Glomerular endothelial cell (primary cell): Measurements from ENCODE around the gene TRPT1. TPM values are rescaled to one million over a fixed set of nuclear protein-coding genes. Genes with fewer than 3 reads are reported as not detected.

Experiments
- DNase-seq: peaks from one replicate; pipeline ENCODE4 v3.0.0-alpha.2; 2011; ENCODE audit warnings: low read depth, low spot score; ENCODE audit errors: extremely low read depth
- total RNA-seq: library from RNA; depleted of rRNA; stranded (reverse); fragments of >200 nt; gene quantifications from 2 replicates; pipeline ENCODE4 v1.2.3, GENCODE V29; 2015

TRPT1 gene
- total RNA-seq, 1 donor from 2014 or later, result 47.4 TPM

DNA sequence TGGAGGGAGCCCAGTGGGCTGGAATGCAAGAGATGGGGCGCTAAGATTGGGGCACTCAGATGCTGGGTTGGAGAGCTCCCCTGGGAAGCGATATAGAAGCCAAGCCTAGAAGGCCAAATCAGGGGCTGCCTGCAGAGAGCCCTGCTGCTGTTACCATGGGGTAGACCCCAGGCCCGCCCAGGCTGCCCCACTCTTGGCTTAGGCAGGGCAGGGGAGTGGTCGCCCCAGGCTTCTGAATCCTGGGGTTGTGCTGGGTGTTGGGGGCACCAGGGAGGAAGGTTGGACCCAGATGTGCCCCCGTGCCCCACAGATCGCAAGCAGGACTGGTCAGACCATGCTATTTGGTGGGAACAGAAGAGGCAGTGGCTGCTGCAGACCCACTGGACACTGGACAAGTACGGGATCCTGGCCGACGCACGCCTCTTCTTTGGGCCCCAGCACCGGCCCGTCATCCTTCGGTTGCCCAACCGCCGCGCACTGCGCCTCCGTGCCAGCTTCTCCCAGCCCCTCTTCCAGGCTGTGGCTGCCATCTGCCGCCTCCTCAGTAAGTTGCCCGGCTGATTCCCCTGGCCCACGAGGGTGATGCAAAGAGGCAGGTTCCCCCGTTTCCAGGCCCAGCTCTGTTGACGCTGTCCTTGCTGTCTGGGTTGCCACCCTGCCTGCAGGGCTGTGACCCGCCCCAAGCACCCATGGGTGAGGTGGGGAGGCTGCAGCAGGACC lies 15.5 kb downstream of the TRPT1 start:
- DNase-seq, result no peak

DNA sequence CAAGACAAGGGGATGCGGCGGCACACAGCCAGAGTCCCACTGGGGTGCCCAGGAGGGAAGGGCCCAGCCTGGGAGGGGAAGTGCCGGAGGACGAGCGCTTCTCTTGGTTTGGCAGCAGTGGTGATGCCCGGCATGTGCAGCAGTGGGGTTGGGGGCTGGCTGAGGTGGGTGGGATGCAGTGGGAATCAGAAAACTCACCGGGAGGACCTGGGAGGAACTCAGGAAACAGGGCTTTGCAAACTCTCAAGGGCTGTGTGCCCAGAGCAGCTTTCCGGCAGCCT lies 16.5 kb downstream of the TRPT1 start:
- DNase-seq, result no peak

DNA sequence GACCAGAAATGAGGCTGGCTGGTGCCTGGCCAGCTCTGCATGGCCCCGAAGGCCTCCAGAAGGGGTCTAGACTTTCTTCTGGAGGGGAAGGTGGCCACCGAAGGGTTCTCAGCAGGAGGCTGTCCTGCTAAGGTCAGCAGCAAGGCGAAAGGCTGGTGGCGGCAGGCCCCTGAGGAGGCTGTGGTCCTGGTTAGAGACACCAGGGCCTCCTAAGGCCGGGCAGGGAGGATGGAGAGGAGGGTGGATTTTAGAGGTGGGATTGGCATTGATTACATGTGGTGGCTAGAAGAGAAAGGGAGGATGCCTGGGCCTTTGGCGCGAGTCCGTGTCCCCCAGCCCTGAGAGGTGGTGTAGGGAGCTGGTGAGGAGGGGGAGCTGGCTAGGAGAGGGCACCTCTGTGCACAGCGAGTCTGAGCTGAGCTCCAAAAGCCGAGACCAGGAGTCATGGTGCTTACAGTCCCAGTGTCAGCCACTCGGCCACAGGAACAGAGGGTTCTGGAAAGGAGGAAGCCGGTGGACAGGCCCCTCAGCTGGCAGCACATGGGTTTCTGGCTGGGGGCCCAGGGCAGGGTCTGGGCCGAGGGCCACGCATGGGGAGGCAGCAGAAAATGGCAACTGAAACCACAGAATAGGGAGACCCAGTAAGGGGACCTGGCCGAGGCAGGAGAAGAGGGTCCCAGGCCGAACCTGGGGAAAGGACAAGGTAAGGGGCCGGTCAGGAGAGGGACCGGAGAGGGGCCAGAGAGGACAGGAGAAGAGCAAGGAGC lies 17.0 kb downstream of the TRPT1 start:
- no peak for DNase-seq

DNA sequence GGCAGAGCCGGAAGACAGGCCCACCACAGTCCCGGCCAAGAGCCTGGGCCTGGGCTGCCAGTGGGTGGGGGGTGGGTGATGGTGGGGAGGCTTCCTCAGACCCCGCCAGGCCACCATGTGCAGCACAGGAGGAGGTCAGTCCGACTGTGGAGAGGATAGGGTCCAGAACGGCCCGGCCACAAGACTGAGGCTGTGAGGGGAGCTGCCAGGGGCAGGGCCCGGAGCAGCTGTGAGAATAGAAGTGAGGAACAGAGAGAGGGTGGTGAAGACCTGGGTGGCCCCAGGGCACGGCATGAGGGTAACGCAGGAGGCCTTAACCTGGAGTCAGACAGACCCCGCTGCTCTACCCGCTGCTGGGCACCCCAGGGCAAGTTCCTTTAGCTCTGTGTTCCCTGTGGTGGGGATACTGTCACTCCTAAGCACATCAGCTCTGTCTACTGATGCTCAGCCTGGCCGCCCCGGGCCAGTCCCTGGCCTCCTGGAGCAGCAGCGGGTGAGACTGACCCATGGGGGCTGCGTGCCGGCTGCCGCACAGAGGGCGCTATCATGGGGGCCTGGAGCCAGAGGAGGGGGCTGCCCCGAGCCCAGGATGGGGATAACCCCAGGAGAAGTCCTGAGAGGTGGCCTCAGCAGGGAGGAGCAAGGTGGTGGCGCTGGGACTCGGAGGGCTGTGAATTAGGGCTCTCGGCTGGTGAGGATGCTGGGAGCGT lies 17.7 kb downstream of the TRPT1 start:
- DNase-seq, result no peak

DNA sequence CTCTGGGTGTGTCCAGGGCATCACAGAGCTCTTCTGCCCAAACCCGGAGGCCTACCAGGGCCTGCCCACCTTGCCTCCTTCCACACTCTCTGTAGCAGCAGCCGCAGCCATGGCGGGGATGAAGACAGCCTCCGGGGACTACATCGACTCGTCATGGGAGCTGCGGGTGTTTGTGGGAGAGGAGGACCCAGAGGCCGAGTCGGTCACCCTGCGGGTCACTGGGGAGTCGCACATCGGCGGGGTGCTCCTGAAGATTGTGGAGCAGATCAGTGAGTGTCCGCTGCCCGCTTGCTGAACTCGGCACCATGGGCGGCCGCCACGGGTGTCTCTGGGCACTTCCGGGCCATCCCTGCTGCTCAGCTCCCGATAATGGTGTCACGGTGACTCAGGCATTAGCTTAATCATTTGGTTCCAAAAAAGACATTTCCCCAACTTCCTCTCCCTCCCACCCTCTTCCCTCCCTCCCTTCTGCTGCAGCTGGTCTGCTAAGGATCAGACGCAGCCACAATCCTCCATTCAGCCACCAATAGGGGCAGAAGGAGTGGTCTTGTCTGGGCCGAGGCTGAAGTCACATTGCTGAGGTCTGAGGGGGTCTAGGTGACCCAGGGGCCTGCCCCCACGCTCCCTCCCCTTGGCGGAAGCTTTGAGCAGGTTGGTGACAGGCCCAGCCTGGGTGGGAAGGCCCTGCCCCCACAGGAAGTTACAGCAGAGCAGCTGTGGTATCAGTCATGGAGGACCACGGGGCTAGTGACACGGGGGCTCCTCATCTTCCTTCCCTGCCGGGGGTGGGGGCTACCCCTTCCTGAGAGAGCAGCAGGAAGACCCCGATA lies 18.5 kb downstream of the TRPT1 start:
- DNase-seq, result no peak

DNA sequence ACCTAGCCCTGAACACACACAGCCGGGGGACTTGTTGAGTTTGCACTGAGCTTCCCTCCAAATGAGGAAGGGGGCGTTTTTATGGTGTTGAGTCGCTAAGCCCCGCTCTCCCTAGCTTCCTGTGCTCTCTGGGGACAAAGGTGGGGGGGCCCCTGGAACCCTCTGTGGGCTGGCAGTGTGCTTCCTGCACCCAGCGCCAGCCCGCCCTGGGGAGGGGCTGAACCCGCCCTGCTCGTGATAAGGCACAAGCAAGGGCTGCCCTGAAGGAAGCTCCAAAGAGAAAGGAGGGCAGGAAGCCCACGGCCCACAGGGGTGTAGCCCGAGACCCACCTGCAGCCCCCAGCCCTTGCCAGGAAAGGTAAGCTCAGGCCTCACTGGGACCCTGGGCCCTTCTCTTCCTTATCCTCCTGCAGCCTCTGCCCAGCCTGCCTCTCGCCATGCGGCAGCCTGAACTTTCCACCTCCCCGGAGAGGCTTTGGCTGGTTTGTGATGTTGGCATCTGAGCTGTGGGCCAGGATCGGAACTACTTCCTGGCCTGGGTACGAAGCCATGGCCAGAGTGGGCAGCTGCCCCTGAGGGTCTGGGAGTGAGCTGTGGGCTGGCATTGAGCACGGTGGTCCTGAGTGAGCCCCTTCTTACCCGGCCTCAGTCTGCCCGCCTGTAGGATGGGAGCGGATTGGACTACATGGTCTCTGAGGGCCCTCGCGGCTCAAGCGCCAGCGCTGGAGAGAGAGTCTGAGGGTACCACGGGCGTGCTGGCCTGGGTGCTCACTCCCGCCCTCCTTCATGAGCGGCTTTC lies 19.3 kb downstream of the TRPT1 start, which contains the start of gene FERMT3:
Gene FERMT3, plus strand, starts transcription at position 265 of the 799 bp plus-strand sequence. CDS start 644 bp downstream, outside the sequence.
- no peak for DNase-seq

DNA sequence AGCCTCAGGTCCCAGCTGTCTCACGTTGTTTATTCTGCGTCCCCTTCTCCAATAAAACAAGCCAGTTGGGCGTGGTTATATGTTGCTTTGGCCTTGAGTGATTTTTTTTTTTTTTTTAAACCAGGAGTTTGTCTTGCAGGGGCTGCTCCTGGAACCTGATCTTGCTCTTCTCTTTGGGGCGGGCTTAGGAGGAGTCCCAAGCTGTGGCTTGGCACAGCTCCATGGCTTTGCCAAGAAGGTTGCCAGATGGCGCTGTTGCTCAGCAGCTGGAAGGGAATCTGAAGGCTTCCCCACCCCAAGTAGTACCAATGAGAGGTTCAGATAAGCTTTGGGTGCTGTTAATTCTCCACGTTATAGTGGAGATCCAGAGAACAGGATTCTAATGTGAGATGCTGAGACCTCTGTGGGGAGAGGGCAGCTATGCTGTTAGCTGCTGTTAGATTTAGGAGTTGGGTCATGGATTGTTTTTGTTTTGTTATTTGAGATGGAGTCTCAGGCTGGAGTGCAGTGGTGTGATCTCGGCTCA lies 21.5 kb downstream of the TRPT1 start:
- DNase-seq, result peak; percentile 70

DNA sequence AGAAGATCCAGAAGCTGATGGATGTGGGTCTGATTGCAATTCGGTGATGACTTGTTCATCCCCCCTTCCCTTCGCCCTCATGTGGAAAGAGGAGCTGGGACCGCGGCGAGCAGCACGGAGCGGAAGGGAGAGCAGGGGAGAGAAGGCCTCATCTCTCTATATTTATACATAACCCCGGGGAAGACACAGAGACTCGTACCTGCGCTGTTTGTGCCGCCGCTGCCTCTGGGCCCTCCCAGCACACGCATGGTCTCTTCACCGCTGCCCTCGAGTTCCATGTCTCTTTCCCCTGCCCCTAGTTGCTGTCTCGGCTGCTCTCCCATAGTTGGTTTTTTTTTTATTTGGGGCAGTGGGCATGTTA lies 21.9 kb downstream of the TRPT1 start:
- no peak for DNase-seq

DNA sequence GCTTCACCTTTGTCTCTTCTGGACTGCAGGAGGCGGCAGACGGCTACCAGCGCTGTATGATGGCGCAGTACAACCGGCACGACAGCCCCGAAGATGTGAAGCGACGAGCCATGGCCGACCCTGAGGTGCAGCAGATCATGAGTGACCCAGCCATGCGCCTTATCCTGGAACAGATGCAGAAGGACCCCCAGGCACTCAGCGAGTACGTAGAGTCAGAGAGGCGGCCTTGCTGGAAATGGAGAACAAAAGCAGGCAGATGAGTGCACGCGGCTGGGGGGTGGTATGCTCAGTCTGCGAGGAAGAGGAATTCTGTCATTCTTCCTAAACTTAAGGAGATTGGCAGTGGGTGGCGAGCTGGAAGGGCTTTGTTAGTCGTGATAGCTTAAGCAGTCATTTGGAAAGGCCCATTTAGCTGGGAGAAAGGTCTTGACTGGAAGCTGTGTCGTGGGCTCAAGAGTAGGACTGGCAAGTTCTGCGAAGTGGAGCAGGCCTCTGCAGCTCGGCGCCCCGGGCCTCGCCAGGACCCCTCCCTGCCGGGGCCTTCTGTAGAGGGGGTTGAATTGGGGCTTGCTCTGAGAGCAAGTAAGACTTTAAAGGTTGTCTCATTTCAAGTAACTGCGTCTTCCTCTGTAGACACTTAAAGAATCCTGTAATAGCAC lies 22.4 kb downstream of the TRPT1 start:
- no peak for DNase-seq

DNA sequence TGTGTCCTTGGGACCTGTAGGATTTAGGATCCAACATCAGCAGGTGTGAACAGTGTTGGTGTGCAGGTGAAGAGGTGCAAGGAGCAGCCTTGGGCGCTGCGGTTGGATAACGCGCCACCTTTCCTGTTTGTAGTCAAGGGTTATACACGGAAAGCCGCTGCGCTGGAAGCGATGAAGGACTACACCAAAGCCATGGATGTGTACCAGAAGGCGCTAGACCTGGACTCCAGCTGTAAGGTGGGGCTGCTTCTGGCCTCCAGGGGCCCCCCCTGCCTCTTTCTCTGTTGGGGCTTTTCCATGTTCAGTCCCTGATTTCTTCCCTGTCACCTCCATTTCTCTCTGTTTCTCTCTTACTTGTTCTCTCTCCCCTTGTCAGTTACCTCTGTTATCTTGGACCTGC lies 23.0 kb downstream of the TRPT1 start:
- DNase-seq, result no peak

DNA sequence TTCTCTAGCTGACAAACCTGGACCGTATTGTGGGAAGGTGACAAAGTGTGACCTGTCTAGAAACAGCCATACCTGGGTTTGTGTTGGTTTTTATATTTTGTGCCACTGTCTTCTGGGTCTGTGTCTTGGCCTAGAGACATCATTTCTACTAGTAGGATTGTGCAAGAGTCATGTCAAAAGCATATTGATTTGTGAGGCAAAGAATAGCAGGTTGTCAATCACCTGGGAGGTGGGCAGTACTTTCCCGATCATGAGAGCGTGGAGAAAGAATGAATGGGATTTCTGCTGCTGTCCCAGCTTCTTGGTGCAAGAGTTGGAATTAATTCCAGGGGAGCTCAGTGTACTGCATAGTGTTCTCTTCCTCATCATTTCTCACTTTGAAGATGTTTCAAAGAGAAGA lies 24.4 kb downstream of the TRPT1 start:
- DNase-seq, result no peak

DNA sequence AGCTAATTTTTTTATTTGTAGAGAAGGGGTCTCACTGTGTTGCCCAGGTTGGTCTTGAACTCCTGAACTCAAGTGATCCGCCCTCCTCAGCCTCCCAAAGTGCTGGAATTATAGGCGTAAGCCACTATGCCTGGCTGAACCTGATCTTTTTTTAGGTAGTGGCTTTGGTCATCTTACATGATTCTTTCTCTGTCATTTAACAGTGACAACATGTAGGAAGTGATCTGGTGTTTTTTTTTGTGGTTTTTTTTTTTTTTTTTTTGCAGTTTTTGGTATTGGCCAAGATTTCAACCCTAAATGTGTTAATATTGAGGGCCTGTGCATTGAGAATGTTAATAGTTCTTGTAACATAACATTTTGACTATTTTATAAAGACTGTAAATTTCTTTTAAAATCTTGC lies 27.5 kb downstream of the TRPT1 start:
- DNase-seq, result no peak

DNA sequence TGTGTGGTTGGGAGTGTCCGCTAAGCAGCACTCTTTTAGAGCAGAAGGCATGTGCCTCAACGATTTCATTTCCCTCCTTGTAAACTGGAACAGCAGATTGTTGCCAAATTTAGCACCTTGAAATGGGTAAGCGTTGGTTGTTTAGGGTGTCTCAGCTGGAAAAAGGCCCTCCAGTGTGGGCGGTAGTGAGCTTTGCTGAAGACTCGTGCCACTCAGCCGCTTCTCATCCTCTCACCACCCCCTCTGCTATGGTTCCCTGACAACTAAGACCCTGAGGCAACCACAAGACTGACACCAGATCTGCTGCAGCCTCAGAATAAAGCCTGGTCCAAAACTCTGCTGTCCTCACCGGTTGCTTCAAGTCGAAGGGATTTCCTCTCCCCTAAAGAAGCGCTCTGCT lies 29.4 kb downstream of the TRPT1 start:
- no peak for DNase-seq

DNA sequence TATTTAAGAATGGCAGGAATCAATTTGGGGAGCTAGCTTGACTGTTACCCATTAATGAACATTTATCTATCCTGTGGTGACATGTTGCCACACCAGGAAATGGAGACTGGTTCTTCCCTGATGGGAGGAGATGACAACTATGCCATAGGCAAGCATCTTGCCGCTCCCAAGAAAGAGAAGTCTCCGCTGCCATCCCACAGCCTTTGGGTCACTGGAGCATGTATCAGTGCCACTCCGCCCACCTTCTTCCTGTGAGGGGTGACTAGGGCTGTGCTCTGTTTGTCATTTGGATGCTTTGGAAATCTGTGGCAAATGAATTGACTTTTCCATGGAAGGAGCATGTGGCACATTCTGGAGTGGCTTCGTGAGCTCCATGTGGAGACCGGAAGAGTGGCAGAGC lies 33.6 kb downstream of the TRPT1 start:
- no peak for DNase-seq

DNA sequence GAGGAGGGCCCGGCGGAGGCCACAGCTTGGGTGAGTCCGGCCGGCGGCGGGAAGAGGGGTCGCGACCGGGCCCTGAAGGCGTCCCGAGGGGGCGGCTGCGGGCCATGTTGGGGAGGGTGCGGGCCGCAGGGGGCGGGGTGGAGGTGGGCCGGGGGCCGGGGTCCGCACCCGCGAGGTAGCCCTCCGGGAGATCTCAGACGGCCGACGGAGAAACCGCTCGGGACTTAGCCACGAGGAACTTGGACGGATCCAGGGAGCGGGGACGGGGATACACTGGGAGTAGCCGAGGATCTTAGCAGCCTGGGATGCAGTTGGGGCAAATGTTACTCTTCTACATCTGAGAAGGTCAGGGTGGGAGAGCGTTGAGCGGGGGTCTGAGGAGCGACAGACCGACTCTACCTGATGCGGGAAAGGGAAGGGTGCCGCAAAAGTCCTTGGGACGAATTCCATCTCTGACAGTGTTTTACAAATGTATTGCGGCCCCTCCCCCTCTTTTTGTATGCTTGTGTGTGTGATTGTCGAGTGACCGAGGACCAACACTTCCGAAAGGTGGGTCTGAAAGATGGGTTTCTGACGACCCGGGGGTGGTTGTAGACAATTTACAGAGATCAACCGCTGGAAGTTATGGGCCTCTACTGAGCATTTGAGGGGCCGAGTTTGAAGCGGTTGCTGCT lies 39.4 kb downstream of the TRPT1 start:
- DNase-seq, result no peak

DNA sequence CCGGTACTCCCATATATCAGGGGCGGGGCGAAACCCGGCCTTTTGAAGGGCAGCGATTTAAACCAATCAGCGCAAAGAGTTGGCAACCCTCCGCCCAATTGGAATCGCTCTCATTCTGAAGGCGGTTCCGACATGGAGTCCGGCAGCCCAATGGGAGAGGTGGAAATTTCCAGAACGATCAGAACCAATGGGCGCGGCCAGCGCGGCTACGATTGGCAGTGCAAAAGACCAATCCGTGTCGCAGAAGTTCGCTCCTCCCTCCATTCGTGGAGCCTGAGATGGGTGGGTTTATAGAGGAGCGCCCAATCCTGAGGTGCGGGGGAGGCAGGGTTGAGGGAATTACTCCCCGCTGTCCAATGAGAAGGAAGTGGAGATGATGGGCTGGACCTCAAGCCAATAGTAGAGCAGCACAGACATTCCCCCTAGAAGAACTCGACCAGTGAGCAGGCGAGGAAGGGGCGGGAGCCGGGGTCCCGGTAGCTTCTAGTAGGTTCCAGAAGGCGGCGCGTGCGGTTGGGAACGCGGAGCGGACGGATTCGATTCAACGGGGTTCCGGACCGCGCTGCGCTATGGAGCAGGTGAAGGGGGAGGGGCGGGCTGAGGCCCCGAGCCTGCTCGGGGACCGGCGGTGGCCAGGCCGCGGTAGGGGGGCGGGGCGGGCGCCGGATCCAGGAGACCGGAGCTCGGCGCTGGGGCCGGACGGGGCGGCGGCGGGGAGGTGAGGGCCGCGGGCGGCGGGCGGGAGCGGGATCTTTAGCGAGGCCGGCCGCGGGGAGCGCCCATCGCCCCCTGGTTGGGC lies 40.1 kb downstream of the TRPT1 start, which contains the start of gene STIP1:
Gene STIP1, plus strand, starts transcription at position 479 of the 799 bp plus-strand sequence. Its CDS starts 91 bp downstream, at position 570.
- DNase-seq, result peak; percentile 100

DNA sequence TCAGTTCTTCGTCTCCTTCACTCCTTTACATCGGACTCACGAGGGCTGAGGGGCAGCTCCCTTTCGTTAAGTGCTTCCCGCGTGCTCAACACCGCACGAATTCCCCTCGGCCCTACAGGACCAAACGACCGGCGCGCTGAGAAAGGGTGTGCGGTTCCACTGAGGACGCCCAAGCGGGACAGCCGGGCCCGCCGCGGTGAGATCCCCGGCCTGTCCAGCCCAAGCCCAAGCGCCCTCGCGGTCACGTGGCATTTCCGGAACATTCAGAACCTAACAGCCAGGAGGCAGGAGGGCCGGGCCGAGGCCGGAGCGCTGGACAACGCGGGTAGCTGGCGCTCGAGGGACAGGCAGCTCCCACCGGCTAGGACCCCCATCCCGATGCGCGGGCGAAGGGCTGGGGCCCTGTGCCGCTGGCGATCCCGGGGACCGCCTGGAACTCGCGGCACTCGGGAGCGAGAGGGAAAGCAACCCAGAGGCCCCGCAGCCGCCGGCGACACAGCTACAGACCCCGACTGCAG lies 40.8 kb downstream of the TRPT1 start:
- no peak for DNase-seq

DNA sequence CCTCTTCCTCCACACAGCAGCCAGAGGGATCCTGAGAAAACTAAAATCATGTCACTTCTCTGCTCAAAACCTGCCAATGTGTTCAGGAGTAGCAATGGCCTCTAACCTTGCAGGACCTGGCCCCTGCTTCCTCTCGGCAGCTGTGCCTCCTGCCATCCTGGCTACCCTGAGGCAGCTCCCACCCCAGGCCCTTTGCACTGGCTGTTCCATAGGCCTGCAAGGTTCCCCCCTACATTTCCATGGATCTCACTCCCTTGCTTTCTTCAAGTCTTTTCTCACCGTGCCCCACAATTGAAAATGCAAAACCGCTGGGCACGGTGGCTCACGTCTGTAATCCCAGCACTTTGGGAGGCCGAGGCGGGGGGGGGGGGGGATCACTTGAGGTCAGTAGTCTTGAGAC lies 42.1 kb downstream of the TRPT1 start:
- no peak for DNase-seq
